KMS-11 (cell line): ENCODE results near the gene SHC3.

Experiments
- H2AFZ ChIP-seq: fragments of 200-600 bp; sonication (generic); 2 replicates; pipeline ENCODE4 v1.6.1; 2016; ENCODE audit warnings: antibody characterized with exemption, mixed run types, low read depth
- H3K27ac ChIP-seq: fragments of 200-600 bp; sonication (generic); 2 replicates; pipeline ENCODE4 v1.6.1; 2016; ENCODE audit warnings: mild to moderate bottlenecking, mixed run types
- H3K27me3 ChIP-seq: fragments of 200-600 bp; sonication (generic); 2 replicates; pipeline ENCODE4 v1.6.1; 2017; ENCODE audit warnings: mild to moderate bottlenecking, low read depth, mixed run types, moderate library complexity; ENCODE audit not compliant: insufficient read depth
- H3K36me3 ChIP-seq: fragments of 200-600 bp; sonication (generic); 2 replicates; pipeline ENCODE4 v1.6.1; 2017; ENCODE audit warnings: mild to moderate bottlenecking, mixed run types; ENCODE audit not compliant: insufficient read depth
- H3K4me1 ChIP-seq: fragments of 200-600 bp; sonication (generic); 2 replicates; pipeline ENCODE4 v1.6.1; 2016; ENCODE audit warnings: mild to moderate bottlenecking, low read depth, mixed run types; ENCODE audit not compliant: poor library complexity, severe bottlenecking
- H3K4me2 ChIP-seq: fragments of 200-600 bp; sonication (generic); 2 replicates; pipeline ENCODE4 v1.7.0; 2016; ENCODE audit warnings: mild to moderate bottlenecking, mixed run types
- H3K4me3 ChIP-seq: fragments of 200-600 bp; sonication (generic); IDR thresholded peaks from 2 replicates; pipeline ENCODE4 v1.6.1; 2017; ENCODE audit warnings: low read depth, low read length, mixed read lengths; ENCODE audit not compliant: insufficient read depth
- H3K79me2 ChIP-seq: fragments of 200-600 bp; sonication (generic); 2 replicates; pipeline ENCODE4 v1.6.1; 2016; ENCODE audit warnings: low read depth, mixed run types; ENCODE audit not compliant: insufficient read depth
- H3K9ac ChIP-seq: fragments of 200-600 bp; sonication (generic); 2 replicates; pipeline ENCODE4 v1.6.1; 2016; ENCODE audit warnings: mild to moderate bottlenecking, mixed run types
- H4K20me1 ChIP-seq: fragments of 200-600 bp; sonication (generic); 2 replicates; pipeline ENCODE4 v1.6.1; 2016; ENCODE audit warnings: mild to moderate bottlenecking, mixed run types; ENCODE audit not compliant: insufficient read depth
- TF ChIP-seq, protein P1 (sequence below): fragments of 200-600 bp; sonication (generic); conservative IDR thresholded peaks from 2 replicates; pipeline ENCODE4 v1.6.1; 2017; ENCODE audit warnings: low read depth, mild to moderate bottlenecking, antibody characterized with exemption, low read length, moderate library complexity, mixed read lengths

The SHC3 gene

DNA sequence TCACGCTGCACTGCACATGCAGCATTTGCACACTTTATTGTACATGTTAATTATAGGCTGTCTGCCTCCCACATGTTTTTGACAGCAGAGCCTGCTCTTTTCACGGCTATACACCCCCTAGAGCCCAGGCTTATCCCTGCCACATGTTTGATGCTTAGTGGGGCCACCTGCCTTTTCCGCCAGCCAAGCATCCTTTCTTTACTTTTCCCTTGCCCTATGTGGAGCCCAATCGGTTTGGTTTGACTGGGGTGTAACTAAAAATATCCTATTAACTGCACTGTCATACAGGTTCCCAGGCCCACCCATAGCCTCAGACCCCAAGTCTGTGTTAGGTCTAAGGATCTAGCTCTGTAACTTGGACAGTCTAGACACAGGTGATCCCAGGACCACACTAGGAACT is 206.2 kb downstream of the SHC3 start:
- TF ChIP-seq, protein P1, sequence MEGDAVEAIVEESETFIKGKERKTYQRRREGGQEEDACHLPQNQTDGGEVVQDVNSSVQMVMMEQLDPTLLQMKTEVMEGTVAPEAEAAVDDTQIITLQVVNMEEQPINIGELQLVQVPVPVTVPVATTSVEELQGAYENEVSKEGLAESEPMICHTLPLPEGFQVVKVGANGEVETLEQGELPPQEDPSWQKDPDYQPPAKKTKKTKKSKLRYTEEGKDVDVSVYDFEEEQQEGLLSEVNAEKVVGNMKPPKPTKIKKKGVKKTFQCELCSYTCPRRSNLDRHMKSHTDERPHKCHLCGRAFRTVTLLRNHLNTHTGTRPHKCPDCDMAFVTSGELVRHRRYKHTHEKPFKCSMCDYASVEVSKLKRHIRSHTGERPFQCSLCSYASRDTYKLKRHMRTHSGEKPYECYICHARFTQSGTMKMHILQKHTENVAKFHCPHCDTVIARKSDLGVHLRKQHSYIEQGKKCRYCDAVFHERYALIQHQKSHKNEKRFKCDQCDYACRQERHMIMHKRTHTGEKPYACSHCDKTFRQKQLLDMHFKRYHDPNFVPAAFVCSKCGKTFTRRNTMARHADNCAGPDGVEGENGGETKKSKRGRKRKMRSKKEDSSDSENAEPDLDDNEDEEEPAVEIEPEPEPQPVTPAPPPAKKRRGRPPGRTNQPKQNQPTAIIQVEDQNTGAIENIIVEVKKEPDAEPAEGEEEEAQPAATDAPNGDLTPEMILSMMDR: no peak
- Histone ChIP-seq H2AFZ (no peak overlapping the region), H3K27ac (no peak overlapping the region), H4K20me1 (no peaks in the 10 kb centered on the region), H3K27me3 (no peaks in the 10 kb centered on the region), H3K4me3 (no peak overlapping the region), H3K4me1 (no peaks in the 10 kb centered on the region), H3K36me3 (no peaks in the 10 kb centered on the region), H3K9ac (no peak overlapping the region), H3K4me2 (no peak overlapping the region), H3K79me2 (no peaks in the 10 kb centered on the region)

DNA sequence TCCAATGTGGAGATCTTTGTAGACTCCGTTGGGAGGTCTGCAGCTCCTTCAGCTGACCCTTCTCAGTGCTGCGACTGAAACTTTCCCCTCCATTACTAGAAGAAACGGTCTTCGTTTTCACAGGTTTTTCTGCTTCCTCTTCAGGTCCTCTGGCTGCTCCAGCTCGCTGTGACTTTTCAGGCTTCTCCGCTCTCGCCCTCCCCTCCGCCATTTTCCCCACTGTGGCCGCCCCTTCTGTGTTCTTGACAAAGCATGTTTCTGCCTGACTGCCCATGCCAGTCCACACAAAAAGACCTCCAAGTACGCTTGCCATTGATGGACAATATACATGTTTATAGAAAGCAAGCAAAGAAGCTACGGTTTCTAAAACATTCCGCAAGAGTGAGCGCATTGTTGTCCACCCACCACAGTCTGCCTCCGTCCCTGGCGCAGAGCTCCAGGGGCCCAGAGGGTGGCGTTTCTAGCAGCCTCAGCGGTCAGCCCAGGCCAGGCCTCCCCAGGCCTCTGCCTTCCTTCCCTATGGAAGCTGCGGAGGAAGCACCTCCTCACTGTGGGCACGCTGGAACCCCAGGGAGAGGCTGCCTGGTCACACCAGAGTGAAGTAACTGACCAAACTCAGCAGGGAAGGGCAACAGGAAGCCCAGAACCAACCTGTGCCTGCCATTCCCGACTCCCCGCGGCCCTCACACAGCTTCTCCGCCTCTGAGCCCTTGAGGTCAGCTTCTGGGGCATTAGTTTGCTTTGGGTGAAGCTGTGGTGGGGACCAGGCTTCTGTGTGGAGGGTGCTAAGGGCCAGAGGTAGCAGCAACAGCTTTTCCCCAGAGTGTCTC is 207.3 kb downstream of the SHC3 start:
- Histone ChIP-seq H3K4me1 (no peaks in the 10 kb centered on the region), H4K20me1 (no peaks in the 10 kb centered on the region), H3K36me3 (no peaks in the 10 kb centered on the region), H3K79me2 (no peaks in the 10 kb centered on the region), H3K27me3 (no peaks in the 10 kb centered on the region), H3K27ac (no peak overlapping the region), H3K9ac (no peak overlapping the region), H3K4me3 (no peak overlapping the region), H3K4me2 (no peak overlapping the region), H2AFZ (no peak overlapping the region)
- TF ChIP-seq, protein P1: no peak

DNA sequence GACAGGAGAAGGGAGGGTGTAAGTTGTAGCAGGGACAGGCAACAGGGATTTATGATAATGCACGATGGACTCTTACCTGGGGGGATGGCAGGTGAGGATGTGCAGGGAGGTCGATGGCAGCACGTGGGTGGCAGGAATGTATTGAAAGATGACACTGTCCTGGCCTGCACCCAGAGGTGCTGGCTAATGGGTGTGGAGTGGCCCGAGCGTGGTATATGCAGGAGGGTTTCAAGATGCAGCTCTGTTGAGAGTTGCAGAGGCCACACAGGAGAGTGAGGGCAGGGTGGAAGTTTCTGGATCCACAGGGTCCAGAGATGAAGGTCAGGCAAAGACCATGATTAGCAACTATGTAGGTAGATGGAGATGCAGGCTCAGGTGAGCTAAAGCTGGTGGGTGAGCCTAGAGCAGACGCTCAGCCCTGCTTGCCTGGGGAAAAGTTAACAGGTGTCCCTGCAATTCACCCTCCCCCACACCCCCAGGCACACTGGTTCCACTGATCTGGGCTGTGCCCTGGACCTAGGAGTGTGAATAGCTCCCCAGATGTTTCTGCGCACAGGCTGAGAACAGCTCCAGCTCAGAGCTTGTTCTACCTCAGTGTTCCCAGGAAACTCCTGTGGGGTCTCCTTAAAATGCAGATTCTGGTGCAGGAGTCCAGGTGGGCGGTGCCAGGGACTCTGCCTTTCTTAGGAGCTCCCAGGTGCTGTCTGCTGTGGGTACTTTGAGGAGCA is 208.8 kb downstream of the SHC3 start:
- no peaks in the 10 kb centered on the region for H3K36me3 ChIP-seq
- H2AFZ ChIP-seq: no peak overlapping the region
- no peaks in the 10 kb centered on the region for H3K79me2 ChIP-seq
- no peaks in the 10 kb centered on the region for H3K4me1 ChIP-seq
- no peaks in the 10 kb centered on the region for H4K20me1 ChIP-seq
- H3K4me3 ChIP-seq: no peak overlapping the region
- H3K27me3 ChIP-seq: no peaks in the 10 kb centered on the region
- no peak overlapping the region for H3K4me2 ChIP-seq
- H3K27ac ChIP-seq: no peak overlapping the region
- no peak overlapping the region for H3K9ac ChIP-seq
- TF ChIP-seq, protein P1: no peak

DNA sequence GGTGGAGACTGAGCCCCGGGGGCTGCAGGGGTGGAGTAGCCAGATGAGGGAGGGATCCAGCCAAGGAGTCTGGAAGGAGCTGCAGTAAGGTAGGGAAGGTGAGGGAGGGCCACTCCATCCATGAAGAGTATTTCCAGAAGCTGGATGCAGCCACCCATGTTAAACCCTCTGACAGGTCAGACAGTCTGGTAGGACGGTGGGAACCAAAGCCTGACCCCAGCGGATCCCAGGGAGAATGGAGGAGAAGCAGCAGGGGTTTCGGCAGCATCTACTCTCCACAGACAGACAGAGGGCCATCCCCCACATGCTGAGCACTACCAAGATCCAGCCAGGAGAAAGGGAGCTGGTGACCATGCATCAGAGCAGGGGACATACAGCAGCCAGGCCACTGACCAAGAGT is 209.8 kb downstream of the SHC3 start:
- no peaks in the 10 kb centered on the region for H3K4me1 ChIP-seq
- no peaks in the 10 kb centered on the region for H3K27me3 ChIP-seq
- H3K4me2 ChIP-seq: no peak overlapping the region
- no peak overlapping the region for H3K4me3 ChIP-seq
- H3K36me3 ChIP-seq: no peaks in the 10 kb centered on the region
- no peak overlapping the region for H2AFZ ChIP-seq
- no peaks in the 10 kb centered on the region for H3K79me2 ChIP-seq
- H3K9ac ChIP-seq: no peak overlapping the region
- TF ChIP-seq, protein P1: no peak
- no peak overlapping the region for H3K27ac ChIP-seq
- H4K20me1 ChIP-seq: no peaks in the 10 kb centered on the region
